ENCODE results near the gene MAPK8IP2. TPM values are rescaled to one million over a fixed set of nuclear protein-coding genes. Genes with fewer than 3 reads are reported as not detected.
A peak's percentile ranks its signal among the peaks of the same experiment; 100 is the strongest.
"Not testable (repeated sequence)": the region's sequence is repeated elsewhere in the genome, so short reads cannot be mapped to it uniquely, and the experiment has no call there.

The MAPK8IP2 gene
- total RNA-seq, 2 experiments from 2014 or later, result 0.05 to 0.15 TPM

DNA sequence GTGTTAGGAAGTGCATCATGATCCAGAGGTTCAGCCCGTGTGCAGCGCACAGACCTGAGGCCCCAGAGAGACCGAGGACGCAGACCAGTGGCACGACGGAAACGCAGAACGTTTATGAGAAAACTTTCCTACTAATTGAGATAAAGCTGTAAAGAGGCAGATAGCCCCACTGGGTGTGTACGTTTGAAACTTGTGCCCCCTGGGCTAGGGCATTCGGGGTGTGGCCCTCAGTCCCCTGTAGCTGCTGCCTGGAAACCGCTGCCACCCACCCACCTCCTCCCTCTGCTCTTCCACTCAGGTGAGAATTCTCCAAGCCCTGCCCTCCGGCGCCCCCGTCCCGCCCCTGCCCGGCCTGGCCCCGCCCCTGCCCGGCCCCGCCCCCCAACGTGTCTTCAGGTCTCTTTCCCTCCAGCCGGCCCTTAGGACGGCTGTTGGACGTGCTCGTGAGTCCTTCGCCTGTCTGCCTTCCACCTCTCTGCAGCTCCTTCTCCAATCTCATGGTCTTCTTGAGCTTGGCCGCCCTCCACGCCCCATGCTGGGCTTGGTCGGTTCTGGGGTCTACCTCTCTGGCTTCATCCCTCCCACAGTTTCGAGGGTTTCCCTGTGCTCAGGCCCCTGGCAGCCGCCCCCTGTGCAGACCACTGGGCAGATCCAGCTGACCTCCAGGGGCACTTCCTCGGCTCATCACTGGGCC, 12.1 kb downstream of the MAPK8IP2 start:
- CTCF ChIA-PET, result interaction anchor here (0.6 kb wide), 1 partner anchor 9 kb away, joined by 3 read pairs; no protein-coding TSS in a partner anchor
- Mint-ChIP-seq H3K27me3 (ENCODE audit: low read depth) (peaks cover 15% of the 10 kb centered on the region), H3K4me3 (no peak overlapping the region), H3K4me1 (ENCODE audit: low read depth) (peaks cover 4% of the 10 kb centered on the region), H3K27ac (no peak overlapping the region), H3K36me3 (ENCODE audit: low read depth) (no peaks in the 10 kb centered on the region), H3K9me3 (no peaks in the 10 kb centered on the region)
- no peak for DNase-seq
- intact Hi-C loops (cut with micrococcal nuclease), result no loop called here

DNA sequence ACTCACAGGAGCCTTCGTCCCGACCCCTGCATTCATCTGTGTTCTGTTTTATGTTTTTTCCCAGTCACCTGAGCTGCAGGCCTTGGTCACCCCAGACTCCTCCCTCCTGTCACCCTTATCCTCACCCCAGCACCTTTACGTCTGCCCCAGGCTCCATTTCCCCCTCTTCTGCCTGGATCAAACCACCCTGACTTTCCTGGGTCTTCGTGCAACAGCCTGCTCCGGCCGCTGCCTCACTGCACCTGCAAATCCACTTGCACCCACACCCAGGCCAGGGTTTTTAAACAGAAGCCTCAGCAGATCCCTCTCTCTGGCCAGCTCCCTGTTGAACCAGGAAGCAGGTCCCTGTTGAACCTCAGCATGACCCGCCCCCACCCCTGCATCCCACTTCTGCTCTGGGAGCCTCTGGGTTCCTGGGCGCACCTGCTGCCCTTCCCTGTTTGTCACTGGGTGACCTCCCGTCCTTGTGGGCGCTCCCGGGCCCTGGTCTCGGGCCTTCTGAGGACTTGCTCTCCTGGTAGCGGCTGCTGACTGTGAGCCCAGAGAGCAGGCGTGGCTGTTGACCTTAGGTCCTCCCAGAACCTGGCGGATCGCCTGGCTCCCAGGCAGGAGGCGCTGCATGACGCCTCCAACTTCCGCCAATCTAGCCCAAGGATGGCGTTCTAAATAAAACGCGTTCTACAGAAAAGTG, 12.8 kb downstream of the MAPK8IP2 start:
- Mint-ChIP-seq H3K27me3 (ENCODE audit: low read depth) (peaks cover 15% of the 10 kb centered on the region), H3K27ac (no peak overlapping the region), H3K9me3 (no peaks in the 10 kb centered on the region), H3K4me1 (ENCODE audit: low read depth) (peaks cover 4% of the 10 kb centered on the region), H3K4me3 (no peak overlapping the region), H3K36me3 (ENCODE audit: low read depth) (no peaks in the 10 kb centered on the region)
- DNase-seq, result no peak
- CTCF ChIA-PET, result no interaction called here
- intact Hi-C loops (cut with micrococcal nuclease), result no loop called here

DNA sequence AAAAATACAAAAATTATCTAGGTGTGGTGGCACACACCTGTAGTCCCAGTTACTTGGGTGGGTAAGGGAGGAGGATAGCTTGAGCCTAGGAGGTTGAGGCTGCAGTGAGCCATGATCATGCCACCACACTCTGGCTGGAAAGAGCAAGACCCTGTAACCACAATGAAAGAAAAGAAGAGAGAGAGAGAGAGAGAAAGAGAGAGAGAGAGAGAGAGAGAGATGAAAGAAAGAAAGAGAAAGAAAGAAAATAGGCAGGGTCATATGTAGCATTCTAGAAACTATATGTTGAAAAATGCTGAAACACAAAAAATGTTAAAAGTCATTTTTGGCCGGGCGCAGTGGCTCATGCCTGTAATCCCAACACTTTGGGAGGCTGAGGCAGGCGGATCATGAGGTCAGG, 13.7 kb downstream of the MAPK8IP2 start:
- CTCF ChIA-PET, result interaction anchor here (0.6 kb wide), 1 partner anchor 226 kb away, joined by 3 read pairs; no protein-coding TSS in a partner anchor
- H3K27me3 Mint-ChIP-seq (ENCODE audit: low read depth), result peaks cover 12% of the 10 kb centered on the region
- H3K4me1 Mint-ChIP-seq (ENCODE audit: low read depth); intact Hi-C loops (cut with micrococcal nuclease); H3K36me3 Mint-ChIP-seq (ENCODE audit: low read depth); H3K9me3 Mint-ChIP-seq; H3K27ac Mint-ChIP-seq; H3K4me3 Mint-ChIP-seq; DNase-seq: not testable (repeated sequence)

DNA sequence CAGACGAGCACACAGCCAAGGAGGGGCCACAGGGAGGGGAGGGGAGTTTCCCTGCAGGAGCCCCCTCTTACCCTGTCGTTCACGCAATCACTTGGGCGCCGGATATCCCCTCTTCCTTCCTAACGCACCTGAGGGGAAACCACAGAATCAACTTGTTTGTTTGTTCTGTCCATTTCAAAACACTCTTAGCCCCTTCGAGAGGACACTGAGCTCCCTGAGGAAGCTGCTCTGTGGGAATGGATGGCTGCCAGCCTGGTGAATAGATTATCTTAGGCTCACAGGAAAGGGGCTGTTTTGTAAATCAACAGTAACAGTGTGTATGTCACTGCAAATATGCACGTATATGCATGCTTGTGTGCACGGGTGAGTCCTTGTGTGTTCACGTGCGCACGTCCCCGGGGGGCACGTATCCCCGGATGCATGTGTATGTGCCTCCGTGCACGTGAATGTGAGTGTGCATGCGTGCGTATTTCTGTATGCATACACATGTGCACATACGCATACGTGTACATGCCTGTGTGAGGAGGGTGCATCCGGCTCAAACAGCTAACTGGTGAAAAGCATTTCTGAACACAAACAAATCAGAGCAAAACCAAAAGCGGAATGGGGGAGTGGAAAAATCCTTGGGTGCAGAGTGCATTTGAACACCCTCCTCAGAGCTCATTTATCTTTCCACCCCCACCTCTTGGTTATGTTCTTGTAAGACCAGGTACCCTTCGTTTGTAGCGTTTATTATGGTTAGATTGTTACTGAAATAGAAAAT, 20.2 kb downstream of the MAPK8IP2 start:
- H3K27ac Mint-ChIP-seq, result peak overlapping the region; percentile 98
- no peaks in the 10 kb centered on the region for H3K27me3 Mint-ChIP-seq (ENCODE audit: low read depth)
- H3K4me3 Mint-ChIP-seq, result peak overlapping the region; percentile 72
- DNase-seq, result peak; percentile 89
- no peaks in the 10 kb centered on the region for H3K9me3 Mint-ChIP-seq
- no peaks in the 10 kb centered on the region for H3K36me3 Mint-ChIP-seq (ENCODE audit: low read depth)
- CTCF ChIA-PET, result interaction anchor here (0.5 to 2.3 kb wide), 32 partner anchors 8 to 493 kb away, joined by 3 to 25 read pairs (median 4); partner anchors contain the start of genes CHKB, HDAC10, KLHDC7B and LMF2
- intact Hi-C loops (cut with micrococcal nuclease), result loop anchor here (1.0 to 2.0 kb wide), 14 partner anchors 38 to 376 kb away; partner anchors contain the start of genes CHKB, MAPK11, NCAPH2 and PPP6R2
- H3K4me1 Mint-ChIP-seq (ENCODE audit: low read depth), result peaks cover 35% of the 10 kb centered on the region

DNA sequence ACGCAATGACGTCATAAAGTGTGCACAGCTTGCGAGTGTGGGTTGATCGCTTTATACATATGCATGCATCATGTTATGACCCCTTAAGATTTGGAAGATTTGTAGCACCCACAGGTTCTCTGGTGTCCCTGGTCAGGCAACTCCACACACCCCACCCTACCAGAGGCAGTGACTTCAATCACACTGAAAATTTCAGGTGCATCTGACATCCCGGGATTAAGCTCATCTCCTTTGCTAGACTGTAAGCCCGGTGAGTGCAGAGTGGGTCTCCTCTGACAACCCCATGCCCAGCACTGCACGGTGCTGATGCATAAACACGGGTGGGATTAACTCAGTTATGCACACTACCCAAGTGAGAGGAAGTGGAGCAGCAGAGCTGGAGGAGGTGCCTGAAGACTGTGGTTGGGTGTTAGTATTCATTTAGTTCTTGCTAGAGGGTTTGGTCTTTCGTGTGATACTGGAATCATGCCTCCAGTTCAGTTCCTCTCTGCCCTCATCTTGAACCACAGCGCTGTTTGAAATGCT, 20.8 kb downstream of the MAPK8IP2 start:
- H3K27me3 Mint-ChIP-seq (ENCODE audit: low read depth), result no peaks in the 10 kb centered on the region
- H3K9me3 Mint-ChIP-seq, result no peaks in the 10 kb centered on the region
- peaks cover 36% of the 10 kb centered on the region for H3K4me1 Mint-ChIP-seq (ENCODE audit: low read depth)
- peak overlapping the region; percentile 98 for H3K27ac Mint-ChIP-seq
- CTCF ChIA-PET, result interaction anchor here (0.5 to 2.3 kb wide), 26 partner anchors 8 to 378 kb away, joined by 3 to 25 read pairs (median 5); partner anchors contain the start of genes CHKB, KLHDC7B, LMF2 and NCAPH2
- H3K4me3 Mint-ChIP-seq, result peak overlapping the region; percentile 72
- DNase-seq, result peak; percentile 79
- no peaks in the 10 kb centered on the region for H3K36me3 Mint-ChIP-seq (ENCODE audit: low read depth)
- intact Hi-C loops (cut with micrococcal nuclease), result loop anchor here (2.0 kb wide), 4 partner anchors 69 to 377 kb away; partner anchors contain the start of genes MAPK11, PPP6R2 and TUBGCP6

DNA sequence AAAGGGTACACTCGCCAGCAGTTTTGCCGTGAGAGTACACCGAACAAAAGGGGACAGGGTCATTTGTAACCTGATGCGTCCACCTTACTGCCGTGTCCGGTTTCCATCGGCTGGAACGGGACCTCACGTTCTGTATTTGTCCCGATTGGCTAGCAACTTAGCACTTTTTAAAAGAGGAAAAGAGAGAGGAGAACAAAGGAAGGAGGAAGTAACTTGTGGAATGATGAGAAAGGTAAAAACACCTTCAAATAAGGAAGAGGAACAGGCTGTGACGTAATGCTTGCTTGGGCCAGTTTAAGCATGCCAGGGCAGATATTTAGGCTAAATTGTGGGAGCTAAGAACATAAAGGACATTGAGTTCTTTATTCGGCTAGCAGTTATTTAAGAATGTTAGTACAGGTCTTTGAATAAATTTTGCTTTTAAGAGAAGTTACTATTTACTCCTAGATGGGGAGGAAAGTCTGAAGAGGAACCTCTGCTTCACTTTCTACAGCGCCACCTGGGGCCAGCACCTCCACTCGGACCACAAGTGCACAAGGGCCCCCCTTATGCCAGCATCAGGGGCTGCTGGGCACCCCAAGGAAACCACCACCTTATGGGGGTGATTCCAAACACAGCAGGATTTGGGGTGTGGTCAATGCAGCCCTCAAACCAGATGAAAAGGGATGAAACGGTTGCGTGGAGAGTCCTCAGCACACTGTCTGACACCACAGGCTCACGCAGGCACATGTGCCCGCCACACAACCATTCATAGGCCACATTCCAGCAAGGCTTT, 21.5 kb downstream of the MAPK8IP2 start:
- CTCF ChIA-PET, result interaction anchor here (0.9 to 2.3 kb wide), 9 partner anchors 47 to 281 kb away, joined by 3 to 25 read pairs (median 4); partner anchors contain the start of genes SCO2 and SYCE3
- peak; percentile 61 for DNase-seq
- Mint-ChIP-seq H3K27ac (peak overlapping the region; percentile 98), H3K27me3 (ENCODE audit: low read depth) (no peaks in the 10 kb centered on the region), H3K9me3 (no peaks in the 10 kb centered on the region), H3K36me3 (ENCODE audit: low read depth) (no peaks in the 10 kb centered on the region), H3K4me1 (ENCODE audit: low read depth) (peaks cover 40% of the 10 kb centered on the region), H3K4me3 (peak overlapping the region; percentile 72)
- intact Hi-C loops (cut with micrococcal nuclease), result loop anchor here (2.0 kb wide), 4 partner anchors 69 to 377 kb away; partner anchors contain the start of genes MAPK11, PPP6R2 and TUBGCP6

DNA sequence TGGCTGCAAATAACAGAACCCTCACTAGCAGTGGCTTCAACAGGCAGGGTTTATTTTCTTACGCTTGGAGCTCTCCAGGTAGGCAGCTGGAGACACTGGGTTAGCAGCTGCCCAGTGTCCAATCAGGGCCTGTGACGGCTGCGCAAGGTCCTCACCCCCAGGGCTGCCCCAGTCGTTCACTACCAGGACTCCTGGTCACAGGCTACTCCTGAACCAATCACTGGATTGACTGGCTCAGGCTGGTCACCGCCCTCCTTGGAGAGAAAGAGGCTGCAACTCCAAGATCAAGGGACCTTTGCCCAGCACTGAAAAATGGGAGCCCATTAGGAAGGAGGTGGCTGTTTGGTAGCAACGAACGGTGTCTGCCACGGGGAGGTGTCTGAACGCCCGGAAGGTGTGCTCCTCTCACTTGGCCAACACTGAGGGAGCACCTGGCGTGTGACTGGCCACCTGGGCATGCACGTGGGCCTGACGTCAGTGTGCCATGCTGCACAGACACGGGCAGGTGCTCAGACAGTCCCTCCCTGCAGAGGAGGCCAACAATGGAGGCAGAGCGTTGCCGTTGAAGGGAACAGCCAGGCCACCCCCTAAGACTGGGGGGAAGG, 22.2 kb downstream of the MAPK8IP2 start:
- no peaks in the 10 kb centered on the region for H3K36me3 Mint-ChIP-seq (ENCODE audit: low read depth)
- intact Hi-C loops (cut with micrococcal nuclease), result no loop called here
- no peak for DNase-seq
- H3K9me3 Mint-ChIP-seq, result no peaks in the 10 kb centered on the region
- no peak overlapping the region for H3K4me3 Mint-ChIP-seq
- CTCF ChIA-PET, result interaction anchor here (1.1 kb wide), 1 partner anchor 97 kb away, joined by 3 read pairs; no protein-coding TSS in a partner anchor
- peak overlapping the region; percentile 98 for H3K27ac Mint-ChIP-seq
- H3K27me3 Mint-ChIP-seq (ENCODE audit: low read depth), result no peaks in the 10 kb centered on the region
- H3K4me1 Mint-ChIP-seq (ENCODE audit: low read depth), result peaks cover 40% of the 10 kb centered on the region

DNA sequence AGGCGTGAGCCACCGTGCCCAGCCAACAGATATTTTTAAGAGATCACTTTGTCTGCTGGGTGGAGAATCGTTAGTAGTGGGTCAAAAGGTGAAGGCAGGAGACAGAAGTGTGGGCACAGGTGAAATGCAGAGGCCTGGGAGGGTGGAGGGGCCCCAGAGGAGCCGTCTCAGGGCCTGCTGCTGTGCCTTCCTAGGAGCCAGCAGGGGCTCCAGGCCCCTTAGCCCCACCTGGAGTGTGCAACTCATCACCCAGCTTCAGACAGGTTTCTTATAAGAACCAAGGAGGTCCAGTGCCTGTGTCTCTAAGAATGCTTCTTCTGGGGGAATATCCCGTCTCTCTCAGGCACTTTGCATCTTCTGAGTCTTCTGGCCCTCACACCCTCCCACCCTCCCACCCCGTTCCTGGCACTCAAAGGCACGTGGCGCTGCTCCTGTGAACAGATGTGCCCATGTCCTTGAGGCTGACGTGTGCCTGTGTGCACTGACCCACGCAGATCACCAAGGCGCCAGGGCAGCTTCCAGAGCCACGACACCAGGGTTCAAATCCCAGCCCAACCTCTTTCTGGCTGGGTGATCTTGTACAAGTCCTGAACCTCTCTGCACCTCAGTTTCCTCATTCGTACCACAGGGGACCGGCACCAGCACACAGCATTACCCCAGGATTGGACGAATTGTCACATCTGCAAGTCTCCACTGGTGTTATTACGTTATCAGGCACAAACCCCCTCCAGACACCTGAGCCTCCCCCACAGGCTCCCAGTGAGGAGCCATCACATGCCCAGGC, 23.9 kb downstream of the MAPK8IP2 start:
- intact Hi-C loops (cut with micrococcal nuclease), result no loop called here
- H3K4me3 Mint-ChIP-seq, result no peak overlapping the region
- no peaks in the 10 kb centered on the region for H3K36me3 Mint-ChIP-seq (ENCODE audit: low read depth)
- no peak for DNase-seq
- CTCF ChIA-PET, result interaction anchor here (0.7 kb wide), 1 partner anchor 65 kb away, joined by 3 read pairs; no protein-coding TSS in a partner anchor
- H3K27ac Mint-ChIP-seq, result peak overlapping the region; percentile 51
- H3K27me3 Mint-ChIP-seq (ENCODE audit: low read depth), result no peaks in the 10 kb centered on the region
- no peaks in the 10 kb centered on the region for H3K9me3 Mint-ChIP-seq
- H3K4me1 Mint-ChIP-seq (ENCODE audit: low read depth), result peaks cover 49% of the 10 kb centered on the region

DNA sequence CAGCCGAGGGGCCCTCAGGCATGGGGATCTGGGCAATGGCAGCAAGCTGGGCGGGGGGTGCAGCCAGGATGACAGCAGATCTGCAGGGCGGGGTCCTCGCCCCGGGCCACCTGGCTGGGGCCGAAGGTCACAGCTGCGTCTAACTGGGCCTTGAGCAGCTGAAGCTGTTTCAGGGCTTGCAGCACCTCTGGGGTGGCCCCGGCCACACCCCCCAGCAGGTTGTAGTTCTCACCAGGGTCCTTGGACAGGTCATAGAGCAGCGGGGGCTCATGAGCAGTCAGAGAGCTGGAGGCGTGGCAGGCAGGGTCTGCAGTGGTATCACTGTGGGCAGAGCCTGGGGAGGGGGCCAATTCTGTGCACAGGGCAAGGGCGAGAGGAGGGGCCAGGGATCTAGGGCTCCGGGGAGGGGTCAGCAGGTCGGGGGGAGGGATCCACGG, 24.6 kb downstream of the MAPK8IP2 start:
- no peaks in the 10 kb centered on the region for H3K36me3 Mint-ChIP-seq (ENCODE audit: low read depth)
- H3K4me1 Mint-ChIP-seq (ENCODE audit: low read depth), result peaks cover 44% of the 10 kb centered on the region
- no peak overlapping the region for H3K4me3 Mint-ChIP-seq
- intact Hi-C loops (cut with micrococcal nuclease), result no loop called here
- peak overlapping the region; percentile 37 for H3K27ac Mint-ChIP-seq
- H3K9me3 Mint-ChIP-seq, result no peaks in the 10 kb centered on the region
- no peak for DNase-seq
- no peaks in the 10 kb centered on the region for H3K27me3 Mint-ChIP-seq (ENCODE audit: low read depth)
- CTCF ChIA-PET, result no interaction called here

DNA sequence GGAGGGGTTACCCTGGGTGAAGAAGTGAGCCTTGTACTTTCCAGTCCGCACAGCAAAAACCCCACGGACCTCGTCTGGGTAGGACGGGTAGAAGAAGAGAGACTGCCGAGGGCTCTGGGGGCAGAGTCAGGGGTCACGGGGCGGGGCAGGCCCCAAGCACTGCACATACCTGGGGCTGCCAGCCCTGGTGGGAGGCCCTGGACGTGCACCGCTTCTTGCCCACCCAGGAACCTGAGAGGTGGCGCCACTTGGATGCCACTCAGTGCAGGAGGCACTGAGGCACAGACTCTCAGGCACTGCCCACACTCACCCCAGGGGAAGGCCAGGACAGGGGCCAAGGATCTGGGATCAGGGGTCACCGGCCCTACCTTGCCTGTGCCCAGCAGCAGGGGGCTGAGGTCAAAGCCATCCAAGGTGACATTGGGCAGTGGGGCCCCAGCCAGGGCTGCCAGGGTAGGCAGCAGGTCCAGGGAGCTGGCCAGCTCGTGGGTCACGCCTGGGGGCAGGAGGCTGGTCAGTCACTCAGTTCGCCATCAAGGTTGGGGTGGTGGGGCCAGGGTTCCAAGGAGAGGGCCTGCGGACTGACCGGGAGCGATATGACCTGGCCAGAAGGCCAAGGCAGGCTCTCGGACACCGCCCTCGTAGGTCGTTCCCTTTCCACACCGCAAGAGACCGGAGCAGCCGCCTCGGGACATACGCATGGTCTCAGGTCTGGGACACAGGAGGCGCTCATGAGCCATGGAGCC, 25.1 kb downstream of the MAPK8IP2 start:
- Mint-ChIP-seq H3K9me3 (no peaks in the 10 kb centered on the region), H3K4me1 (ENCODE audit: low read depth) (peaks cover 38% of the 10 kb centered on the region), H3K36me3 (ENCODE audit: low read depth) (no peaks in the 10 kb centered on the region), H3K27me3 (ENCODE audit: low read depth) (no peaks in the 10 kb centered on the region), H3K27ac (no peak overlapping the region), H3K4me3 (no peak overlapping the region)
- CTCF ChIA-PET, result no interaction called here
- DNase-seq, result no peak
- intact Hi-C loops (cut with micrococcal nuclease), result no loop called here

Measured in activated naive CD4-positive, alpha-beta T cell treated with anti-CD3 and anti-CD28 coated beads for 36 hours (primary cell).